SK-N-SH treated with all-trans-retinoic acid at 6 μM for 48 hours (cell line): ENCODE measurements around the gene ZNF227.

Experiments
- ATAC-seq: fragments of 200-7000 bp; cut with Tn5 transposase; 3 replicates; pipeline ENCODE4 v1.9.1; 2020; ENCODE audit warnings: mild to moderate bottlenecking, moderate library complexity
- BACH2 ChIP-seq: fragments of 250-450 bp; sonication (Bioruptor Pico); IDR thresholded peaks from 2 replicates; pipeline ENCODE4 v1.9.0; 2021; ENCODE audit warnings: mild to moderate bottlenecking, borderline replicate concordance
- CSDC2 ChIP-seq: fragments of 250-450 bp; sonication (Bioruptor Pico); IDR thresholded peaks from 2 replicates; pipeline ENCODE4 v1.5.0; 2020; ENCODE audit warnings: mild to moderate bottlenecking, moderate library complexity
- ESRRG ChIP-seq: fragments of 250-450 bp; sonication (Bioruptor Pico); IDR thresholded peaks from 2 replicates; pipeline ENCODE4 v1.6.1; 2021; ENCODE audit warnings: mild to moderate bottlenecking
- GLIS3 ChIP-seq: fragments of 250-450 bp; sonication (Bioruptor Pico); IDR thresholded peaks from 2 replicates; pipeline ENCODE4 v1.5.0; 2020; ENCODE audit warnings: mild to moderate bottlenecking, moderate library complexity
- ISL1 ChIP-seq: fragments of 250-450 bp; sonication (Bioruptor Pico); IDR thresholded peaks from 2 replicates; pipeline ENCODE4 v2.1.2; 2022; ENCODE audit warnings: mild to moderate bottlenecking, moderate library complexity
- OSR1 ChIP-seq: fragments of 250-450 bp; sonication (Bioruptor Pico); IDR thresholded peaks from 2 replicates; pipeline ENCODE4 v1.8.0; 2022; ENCODE audit warnings: moderate library complexity, mild to moderate bottlenecking, inconsistent platforms
- PATZ1 ChIP-seq: fragments of 250-450 bp; sonication (Bioruptor Pico); IDR thresholded peaks from 2 replicates; pipeline ENCODE4 v1.8.0; 2020; ENCODE audit warnings: mild to moderate bottlenecking, moderate library complexity, borderline replicate concordance
- RARB ChIP-seq: fragments of 250-450 bp; sonication (Bioruptor Pico); IDR thresholded peaks from 2 replicates; pipeline ENCODE4 v1.8.0; 2021; ENCODE audit warnings: mild to moderate bottlenecking, moderate library complexity
- SNAI2 ChIP-seq: fragments of 250-450 bp; sonication (Bioruptor Pico); IDR thresholded peaks from 2 replicates; pipeline ENCODE4 v1.5.0; 2020; ENCODE audit warnings: mild to moderate bottlenecking, moderate library complexity
- TCF4 ChIP-seq: fragments of 250-450 bp; sonication (Bioruptor Pico); IDR thresholded peaks from 2 replicates; pipeline ENCODE4 v1.8.0; 2021; ENCODE audit warnings: mild to moderate bottlenecking, moderate library complexity, borderline replicate concordance
- TSHZ2 ChIP-seq: fragments of 250-450 bp; sonication (Bioruptor Pico); IDR thresholded peaks from 2 replicates; pipeline ENCODE4 v1.5.0; 2020; ENCODE audit warnings: mild to moderate bottlenecking, moderate library complexity
- ZC3H10 ChIP-seq: fragments of 250-450 bp; sonication (Bioruptor Pico); IDR thresholded peaks from 2 replicates; pipeline ENCODE4 v1.5.1; 2021; ENCODE audit warnings: mild to moderate bottlenecking, moderate library complexity
- ZFP3 ChIP-seq: fragments of 250-450 bp; sonication (Bioruptor Pico); IDR thresholded peaks from 2 replicates; pipeline ENCODE4 v1.5.0; 2020; ENCODE audit warnings: mild to moderate bottlenecking, moderate library complexity
- ZFP30 ChIP-seq: fragments of 450-650 bp; formaldehyde crosslinking; IDR thresholded peaks from 2 replicates; pipeline ENCODE4 v1.5.0; 2022; ENCODE audit warnings: mild to moderate bottlenecking, moderate library complexity
- ZNF565 ChIP-seq: fragments of 450-650 bp; formaldehyde crosslinking; conservative IDR thresholded peaks from 2 replicates; pipeline ENCODE4 v1.5.0; 2020; ENCODE audit warnings: low read depth, mild to moderate bottlenecking, moderate library complexity
- ZNF70 ChIP-seq: fragments of 450-650 bp; formaldehyde crosslinking; IDR thresholded peaks from 2 replicates; pipeline ENCODE4 v1.5.0; 2020; ENCODE audit warnings: mild to moderate bottlenecking, moderate library complexity
- ZNF8 ChIP-seq: fragments of 450-650 bp; formaldehyde crosslinking; IDR thresholded peaks from 2 replicates; pipeline ENCODE4 v1.5.0; 2020; ENCODE audit warnings: mild to moderate bottlenecking, moderate library complexity
- TF ChIP-seq, protein P1 (sequence below): fragments of 250-450 bp; sonication (Bioruptor Pico); IDR thresholded peaks from 2 replicates; pipeline ENCODE4 v1.8.0; 2021; ENCODE audit warnings: low read depth, mild to moderate bottlenecking, moderate library complexity, borderline replicate concordance

ZNF227 gene

GRCh38 chr19:44254496-44254895, 42.2 kb downstream of the ZNF227 start:
- no peak for ATAC-seq
- TF ChIP-seq ZFP3 (CRISPR knock-in tag) (no peak), PATZ1 (no peak)
- TF ChIP-seq, all 23 proteins: peak for 0

DNA sequence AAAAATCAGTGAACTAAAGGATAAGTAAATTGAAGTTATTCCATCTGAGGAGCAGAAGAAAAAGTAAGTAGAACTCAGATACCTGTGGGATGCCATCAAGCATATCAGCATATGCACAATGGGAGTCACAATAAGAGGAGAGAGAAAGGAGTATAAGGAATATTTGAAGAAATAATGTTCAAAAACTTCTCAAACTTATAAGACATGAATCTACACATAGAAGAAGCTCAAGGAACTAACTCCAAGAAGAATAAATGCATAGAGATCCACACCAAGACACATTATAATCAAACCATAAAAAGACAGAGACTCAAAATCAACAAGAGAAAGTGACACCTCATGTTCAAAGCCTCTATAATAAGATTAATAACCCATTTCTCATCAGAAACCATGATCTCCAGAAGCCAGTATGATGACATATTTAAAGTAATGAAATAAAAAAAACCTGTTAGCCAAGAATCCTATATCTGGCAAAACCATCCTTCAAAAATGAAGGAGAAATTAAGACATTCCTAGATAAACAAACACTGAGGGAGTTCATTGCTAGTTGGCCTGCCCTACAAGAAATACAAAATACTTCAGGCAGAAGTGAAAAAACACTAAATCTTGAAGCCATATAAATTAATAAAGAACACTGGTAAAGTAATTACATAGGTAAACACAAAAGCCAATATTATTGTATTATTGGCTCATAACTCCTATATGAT, 43.5 kb downstream of the ZNF227 start:
- no peak for ATAC-seq
- TF ChIP-seq RARB (CRISPR knock-in tag) (no peak), TCF4 (no peak), OSR1 (CRISPR knock-in tag) (no peak), ESRRG (CRISPR knock-in tag) (no peak), CSDC2 (no peak), ZNF70 (CRISPR knock-in tag) (no peak)

DNA sequence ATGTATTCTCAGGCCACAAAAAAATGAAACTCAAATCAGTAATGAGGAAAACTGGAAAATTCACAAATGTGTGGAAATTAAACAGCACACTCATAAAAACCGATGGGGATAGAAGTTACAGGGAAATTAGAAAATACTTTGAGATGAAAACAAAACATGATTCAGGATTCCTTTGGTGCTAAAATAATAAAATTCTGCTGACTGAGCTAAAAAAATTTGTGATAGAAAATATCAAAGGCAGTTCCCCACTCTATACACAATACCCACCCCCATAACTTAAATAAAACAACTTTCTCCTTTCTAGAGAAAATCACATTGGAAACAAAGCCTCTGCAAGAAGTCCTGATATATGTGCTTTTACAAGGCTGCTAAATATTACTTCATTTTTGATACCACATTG, 45.8 kb downstream of the ZNF227 start:
- TF ChIP-seq SNAI2 (CRISPR knock-in tag) (no peak), TSHZ2 (CRISPR knock-in tag) (no peak), ZNF8 (CRISPR knock-in tag) (no peak), TCF4 (no peak), ZC3H10 (CRISPR knock-in tag) (no peak), CSDC2 (no peak), PATZ1 (no peak), OSR1 (CRISPR knock-in tag) (no peak), ESRRG (CRISPR knock-in tag) (no peak), ISL1 (no peak)
- TF ChIP-seq, protein P1, sequence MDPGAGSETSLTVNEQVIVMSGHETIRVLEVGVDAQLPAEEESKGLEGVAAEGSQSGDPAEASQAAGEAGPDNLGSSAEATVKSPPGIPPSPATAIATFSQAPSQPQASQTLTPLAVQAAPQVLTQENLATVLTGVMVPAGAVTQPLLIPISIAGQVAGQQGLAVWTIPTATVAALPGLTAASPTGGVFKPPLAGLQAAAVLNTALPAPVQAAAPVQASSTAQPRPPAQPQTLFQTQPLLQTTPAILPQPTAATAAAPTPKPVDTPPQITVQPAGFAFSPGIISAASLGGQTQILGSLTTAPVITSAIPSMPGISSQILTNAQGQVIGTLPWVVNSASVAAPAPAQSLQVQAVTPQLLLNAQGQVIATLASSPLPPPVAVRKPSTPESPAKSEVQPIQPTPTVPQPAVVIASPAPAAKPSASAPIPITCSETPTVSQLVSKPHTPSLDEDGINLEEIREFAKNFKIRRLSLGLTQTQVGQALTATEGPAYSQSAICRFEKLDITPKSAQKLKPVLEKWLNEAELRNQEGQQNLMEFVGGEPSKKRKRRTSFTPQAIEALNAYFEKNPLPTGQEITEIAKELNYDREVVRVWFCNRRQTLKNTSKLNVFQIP = no peak
- no peak for ATAC-seq

GRCh38 chr19:44258835-44259413, 46.6 kb downstream of the ZNF227 start:
- TF ChIP-seq CSDC2 (no peak), ZNF70 (CRISPR knock-in tag) (no peak), ZFP30 (no peak), TCF4 (no peak), SNAI2 (CRISPR knock-in tag) (no peak), GLIS3 (CRISPR knock-in tag) (no peak), BACH2 (no peak), ZNF565 (no peak)
- TF ChIP-seq, protein P1 = no peak
- ATAC-seq = no peak
